Right atrium auricular region (tissue), 2 donors: ENCODE results near the gene FGD5. TPM values are rescaled to one million over a fixed set of nuclear protein-coding genes. Genes with fewer than 3 reads are reported as not detected.

Source experiments
- DNase-seq: peaks from one replicate; pipeline ENCODE4 v3.0.0-alpha.2; 2019; ENCODE audit warnings: low spot score
- H3K27ac ChIP-seq, 2 donors: fragments of 200-600 bp; sonication (generic); 1 replicate in 1 of 2; 2 replicates in 1 of 2; pipeline ENCODE4 v1.5.1; 2016 to 2019
- H3K27me3 ChIP-seq, 2 donors: fragments of 200-600 bp; sonication (generic); one replicate each; pipeline versions ENCODE4 v1.5.1 to v1.6.0; 2017 to 2019
- H3K36me3 ChIP-seq: fragments of 200-600 bp; sonication (generic); one replicate; pipeline ENCODE4 v1.5.1; 2016
- H3K4me1 ChIP-seq, 2 donors: fragments of 200-600 bp; sonication (generic); one replicate each; pipeline versions ENCODE4 v1.5.1 to v1.6.0; 2017 to 2019
- H3K4me3 ChIP-seq, 2 donors: fragments of 200-600 bp; sonication (generic); 1 replicate in 1 of 2; 2 replicates in 1 of 2; pipeline ENCODE4 v1.5.1; 2017 to 2019; ENCODE audit warnings: mild to moderate bottlenecking in 1 of 2, moderate library complexity in 1 of 2
- H3K9me3 ChIP-seq, 2 donors: fragments of 200-600 bp; sonication (generic); one replicate each; pipeline ENCODE4 v1.5.1; 2019
- CTCF ChIP-seq, 2 donors: fragments of 200-600 bp; sonication (generic); IDR thresholded peaks; one replicate each; pipeline ENCODE4 v1.5.1; 2019; ENCODE audit warnings: antibody characterized with exemption in 2 of 2
- total RNA-seq, 2 donors: library from RNA; depleted of rRNA; stranded (reverse); fragments of >200 nt; gene quantifications; one replicate each; pipeline ENCODE4 v1.1.0, GENCODE V29; 2016

Gene FGD5
- total RNA-seq, 2 donors from 2014 or later: 9.6 to 18.8 TPM

GRCh38 chr3:14980689-14981088 is 161.9 kb downstream of the FGD5 start:
- no peaks in the 10 kb centered on the region for H3K36me3 ChIP-seq
- no peaks in the 10 kb centered on the region for H3K9me3 ChIP-seq
- no peaks in the 10 kb centered on the region for H3K27me3 ChIP-seq
- no peak for DNase-seq
- H3K27ac ChIP-seq: no peak overlapping the region
- no peaks in the 10 kb centered on the region for H3K4me1 ChIP-seq
- no peak for TF ChIP-seq CTCF (IDR thresholded peaks at IDR 0.05)
- H3K4me3 ChIP-seq: no peak overlapping the region

Other genes with a start within 250 kb of the FGD5 start
- 10 to 100 TPM in 1 of 2 donors, 1 to 10 TPM in 1; 9.4 to 14.1 TPM for gene CCDC174, start 167.2 kb upstream of the FGD5 start, total RNA-seq
- gene C3orf20, start 143.8 kb upstream of the FGD5 start, total RNA-seq: not detected
- gene NR2C2, start 128.6 kb downstream of the FGD5 start, total RNA-seq: 10 to 100 TPM; 22.3 to 29.2 TPM
- 100 to 1,000 TPM in 1 of 2 donors, 10 to 100 TPM in 1; 29.2 to 121 TPM for gene MRPS25, start 246.4 kb downstream of the FGD5 start, total RNA-seq